GM12878 (cell line): ENCODE data around the gene HSD17B14. TPM values are rescaled to one million over a fixed set of nuclear protein-coding genes. Genes with fewer than 3 reads are reported as not detected.

Source experiments
- ATAC-seq: fragments of 200-7000 bp; cut with Tn5 transposase; 3 replicates; pipeline ENCODE4 v1.9.1; 2020; ENCODE audit warnings: mild to moderate bottlenecking, moderate library complexity
- BruUV-seq: library from RNA; stranded (reverse); fragments of 400-500 nt; replicated peaks from 2 replicates; lab custom pipeline; 2021; lab: Mats Ljungman, UMichigan
- CTCF ChIA-PET: fragments of 300-600 bp; sonication (Branson Sonifier 250); formaldehyde crosslinking; extraction: SDS; loops from one replicate; lab custom pipeline; 2021; ENCODE audit warnings: inconsistent platforms; lab: Yijun Ruan, JAX
- POLR2A ChIA-PET: fragments of 350-600 bp; formaldehyde crosslinking; extraction: SDS; loops from one replicate; lab custom pipeline; 2021; ENCODE audit warnings: inconsistent platforms; lab: Charles Lee
- RAD21 ChIA-PET: fragments of 300-600 bp; sonication (Branson Sonifier 250); formaldehyde crosslinking; loops from one replicate; lab custom pipeline; 2023; ENCODE audit warnings: antibody characterized with exemption; ENCODE audit not compliant: unreplicated experiment; lab: Charles Lee
- SMC1A ChIA-PET: fragments of 300-600 bp; sonication (Branson Sonifier 250); formaldehyde crosslinking; loops from one replicate; lab custom pipeline; 2023; ENCODE audit not compliant: unreplicated experiment, uncharacterized antibody; lab: Charles Lee
- DNase-seq: peaks from one replicate; pipeline ENCODE4 v3.0.0-alpha.2; 2011; ENCODE audit warnings: low read depth, low spot score
- FAIRE-seq: peaks from 3 replicates; lab custom pipeline; 2011; peaks lifted over from hg19 to GRCh38; lab: Jason Lieb, UNC
- H2AFZ ChIP-seq: 2 replicates; pipeline ENCODE4 v1.6.0; 2011; ENCODE audit warnings: low read depth, low read length, control low read depth; ENCODE audit not compliant: control insufficient read depth
- H3K27ac ChIP-seq: 2 replicates; pipeline ENCODE4 v1.5.1; 2011; ENCODE audit warnings: control low read depth; ENCODE audit not compliant: control insufficient read depth, insufficient read depth
- H3K27me3 ChIP-seq, 2 experiments: replicated peaks in 1 of 2; 2 replicates each; pipeline versions ENCODE4 v1.6.0 to v1.6.1; 2011; ENCODE audit warnings: low read length in 1 of 2; ENCODE audit not compliant: control insufficient read depth in 2 of 2, insufficient read depth in 2 of 2
- H3K36me3 ChIP-seq, 2 experiments: 2 replicates each; pipeline ENCODE4 v1.5.1; 2011; ENCODE audit warnings: low read length in 1 of 2; ENCODE audit not compliant: control insufficient read depth in 2 of 2, insufficient read depth in 2 of 2
- H3K4me1 ChIP-seq: 2 replicates; pipeline ENCODE4 v1.6.1; 2011; ENCODE audit warnings: mild to moderate bottlenecking, low read length, moderate library complexity, mixed read lengths; ENCODE audit not compliant: control insufficient read depth, insufficient read depth
- H3K4me2 ChIP-seq: 2 replicates; pipeline ENCODE4 v1.6.0; 2011; ENCODE audit warnings: control low read depth; ENCODE audit not compliant: control insufficient read depth, insufficient read depth
- H3K4me3 ChIP-seq: fragments of 200-600 bp; sonication (generic); 2 replicates; pipeline ENCODE4 v1.5.1; 2016
- H3K79me2 ChIP-seq: 2 replicates; pipeline ENCODE4 v1.6.0; 2011; ENCODE audit warnings: low read length; ENCODE audit not compliant: control insufficient read depth, insufficient read depth
- H3K9ac ChIP-seq: 2 replicates; pipeline ENCODE4 v1.8.0; 2011; ENCODE audit warnings: low read length, control low read depth, mixed read lengths; ENCODE audit not compliant: control insufficient read depth, insufficient read depth
- H3K9me3 ChIP-seq: replicated peaks from 3 replicates; pipeline ENCODE4 v1.5.1; 2011; ENCODE audit warnings: mild to moderate bottlenecking, low read length; ENCODE audit not compliant: control insufficient read depth, insufficient read depth
- H4K20me1 ChIP-seq: 2 replicates; pipeline ENCODE4 v1.6.0; 2011; ENCODE audit not compliant: control insufficient read depth, insufficient read depth
- BCLAF1 ChIP-seq: fragments of 450-650 bp; IDR thresholded peaks from 2 replicates; pipeline ENCODE4 v1.6.1; 2017; ENCODE audit warnings: antibody characterized with exemption, mild to moderate bottlenecking, moderate library complexity
- MXI1 ChIP-seq: fragments of 150-350 bp; IDR thresholded peaks from 2 replicates; pipeline ENCODE4 v1.6.1; 2011; ENCODE audit warnings: low read depth, mild to moderate bottlenecking, inconsistent platforms, low read length, improper control_type of control experiment
- NFXL1 ChIP-seq: fragments of 450-650 bp; IDR thresholded peaks from 2 replicates; pipeline ENCODE4 v1.6.1; 2017; ENCODE audit warnings: antibody characterized with exemption, mild to moderate bottlenecking, borderline replicate concordance
- TCF3 ChIP-seq: IDR thresholded peaks from 2 replicates; pipeline ENCODE4 v1.6.1; 2012; ENCODE audit warnings: low read depth, mild to moderate bottlenecking, low read length, borderline replicate concordance; ENCODE audit not compliant: insufficient read depth
- WGBS: methylation state at CpG from one replicate; pipeline ENCODE4 v1.1.6; 2016; ENCODE audit warnings: low lambda C conversion rate; ENCODE audit not compliant: insufficient replicate concordance, insufficient coverage; ENCODE audit errors: missing lambda C conversion rate; 5-methylcytosine and 5-hydroxymethylcytosine counted together
- in situ Hi-C: fragments of 300-500 bp; cut with MboI; formaldehyde crosslinking; loops from 9 replicates; pipeline ENCODE4 v1.14.3; 2018; ENCODE audit warnings: mixed read lengths
- intact Hi-C: fragments of 100-400 bp; cut with micrococcal nuclease; formaldehyde crosslinking; loops from one replicate; pipeline ENCODE4 v1.14.2; 2022; ENCODE audit not compliant: unreplicated experiment
- polyA plus RNA-seq, 11 experiments: library from polyadenylated mRNA; depleted of rRNA in 4 of 11; unstranded in 6 of 11; stranded (reverse) in 5 of 11; fragments of >200 nt; fragmentation: Nextera tagmentation in 4 of 11; fragmentation: Illumina TruSeq in 1 of 11; extraction: Ambion mirVana in 4 of 11; extraction: Trizol in 1 of 11; gene quantifications; 1 replicate in 1 of 11; 2 replicates in 10 of 11; pipeline versions ENCODE4 v1.2.1 to v1.2.3, GENCODE V29; 2011 to 2016; ENCODE audit warnings: inconsistent platforms in 2 of 11, missing spikeins in 2 of 11, low read depth in 1 of 11
- total RNA-seq, 4 experiments: library from RNA; depleted of rRNA in 3 of 4; stranded (reverse); fragments of >200 nt in 3 of 4; fragmentation: Illumina TruSeq in 1 of 4; extraction: Trizol in 1 of 4; gene quantifications; 2 replicates each; pipeline versions ENCODE4 v1.2.1 to v1.2.3, GENCODE V29; 2013 to 2021
- TF ChIP-seq, protein P1 (sequence below): fragments of 150-350 bp; IDR thresholded peaks from 2 replicates; pipeline ENCODE4 v1.6.1; 2014; ENCODE audit warnings: mild to moderate bottlenecking, low read depth, low read length

HSD17B14 gene
- total and polyA plus RNA-seq, 10 of the 15 experiments (the other 5 are each of a cell fraction or from before 2014, with no cell fraction given) = 0.21 to 4.1 (median 0.61) TPM

DNA sequence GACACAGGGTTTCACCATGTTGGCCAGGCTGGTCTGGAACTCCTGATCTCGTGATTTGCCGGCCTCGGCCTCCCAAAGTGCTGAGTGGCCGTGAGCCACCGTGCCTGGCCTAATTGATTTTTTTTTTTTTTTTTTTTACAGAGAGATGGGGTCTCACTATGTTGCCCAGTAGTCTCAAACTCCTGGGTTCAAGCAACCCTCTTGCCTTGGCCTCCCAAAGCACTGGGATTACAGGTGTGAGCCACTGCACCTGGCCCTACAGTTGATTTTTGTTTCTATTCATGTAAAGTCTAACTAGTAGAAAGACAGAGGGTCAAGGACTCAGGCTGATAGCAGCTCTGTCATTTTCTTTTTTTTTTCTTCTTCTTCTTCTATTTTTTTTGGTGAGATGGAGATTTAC is 59.2 kb downstream of the HSD17B14 start:
- no peak for TF ChIP-seq TCF3
- no peak for TF ChIP-seq MXI1
- no peak for TF ChIP-seq NFXL1
- TF ChIP-seq, protein P1, sequence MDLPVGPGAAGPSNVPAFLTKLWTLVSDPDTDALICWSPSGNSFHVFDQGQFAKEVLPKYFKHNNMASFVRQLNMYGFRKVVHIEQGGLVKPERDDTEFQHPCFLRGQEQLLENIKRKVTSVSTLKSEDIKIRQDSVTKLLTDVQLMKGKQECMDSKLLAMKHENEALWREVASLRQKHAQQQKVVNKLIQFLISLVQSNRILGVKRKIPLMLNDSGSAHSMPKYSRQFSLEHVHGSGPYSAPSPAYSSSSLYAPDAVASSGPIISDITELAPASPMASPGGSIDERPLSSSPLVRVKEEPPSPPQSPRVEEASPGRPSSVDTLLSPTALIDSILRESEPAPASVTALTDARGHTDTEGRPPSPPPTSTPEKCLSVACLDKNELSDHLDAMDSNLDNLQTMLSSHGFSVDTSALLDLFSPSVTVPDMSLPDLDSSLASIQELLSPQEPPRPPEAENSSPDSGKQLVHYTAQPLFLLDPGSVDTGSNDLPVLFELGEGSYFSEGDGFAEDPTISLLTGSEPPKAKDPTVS = no peak
- DNase-seq (no peak), FAIRE-seq (no peak), ATAC-seq (no peak)
- Histone ChIP-seq H3K9ac (no peak overlapping the region), H4K20me1 (no peaks in the 10 kb centered on the region), H3K27ac (no peak overlapping the region), H3K4me2 (no peak overlapping the region), H3K36me3 (no peaks in the 10 kb centered on the region), H3K79me2 (no peaks in the 10 kb centered on the region), H3K9me3 (no peaks in the 10 kb centered on the region), H3K4me1 (peaks cover 3% of the 10 kb centered on the region; the same call in 1 of the 2 replicates), H3K4me3 (no peak overlapping the region), H2AFZ (no peak overlapping the region), H3K27me3 (no peaks in the 10 kb centered on the region; a peak in 1 of 4 replicates)
- intact Hi-C loops (no loop called here), in situ Hi-C loops (no loop called here)
- BruUV-seq = no TSS peak
- POLR2A ChIA-PET = interaction anchor here (0.6 kb wide), 1 partner anchor 354 kb away, joined by 7 read pairs; no protein-coding TSS in a partner anchor
- RAD21 ChIA-PET = no interaction called here
- CTCF ChIA-PET = interaction anchor here (1.0 kb wide), 1 partner anchor 10 kb away, joined by 3 read pairs; no protein-coding TSS in a partner anchor
- WGBS = 82% methylated on average over 5 of the region's 5 CpGs
- SMC1A ChIA-PET = no interaction called here

DNA sequence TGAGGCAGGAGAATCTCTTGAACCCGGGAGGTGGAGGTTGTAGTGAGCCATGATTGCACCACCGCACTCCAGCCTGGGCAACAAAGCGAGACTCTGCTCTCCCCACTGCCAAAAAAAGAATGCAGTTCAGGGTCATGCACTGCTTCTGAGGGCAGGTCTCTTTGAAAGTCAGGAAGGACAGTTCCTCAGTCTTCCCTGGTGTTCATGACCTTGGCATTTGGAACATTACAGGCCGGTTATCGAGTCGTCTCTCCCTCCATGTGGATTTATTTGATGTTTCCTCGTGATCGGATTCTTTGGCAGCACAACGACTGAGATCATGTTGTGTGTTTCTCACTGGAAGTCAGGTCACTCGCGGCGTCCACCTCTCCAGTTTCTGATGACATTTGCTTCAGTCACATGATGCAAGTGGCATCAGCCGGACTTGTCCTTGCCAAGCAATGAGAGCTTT is 63.8 kb downstream of the HSD17B14 start:
- H3K4me3 ChIP-seq = no peak overlapping the region
- in situ Hi-C loops = no loop called here
- no peaks in the 10 kb centered on the region for H3K79me2 ChIP-seq
- intact Hi-C loops = no loop called here
- no peak overlapping the region for H3K4me2 ChIP-seq
- POLR2A ChIA-PET = interaction anchor here (0.7 kb wide), 1 partner anchor 52 kb away, joined by 6 read pairs; no protein-coding TSS in a partner anchor
- H2AFZ ChIP-seq = no peak overlapping the region
- 61% methylated on average over 13 of the region's 13 CpGs for WGBS
- H3K9me3 ChIP-seq = no peaks in the 10 kb centered on the region
- DNase-seq (no peak), ATAC-seq (no peak), FAIRE-seq (no peak)
- no peaks in the 10 kb centered on the region for H3K36me3 ChIP-seq
- no peak overlapping the region for H3K9ac ChIP-seq
- H3K4me1 ChIP-seq = no peaks in the 10 kb centered on the region
- no peaks in the 10 kb centered on the region for H4K20me1 ChIP-seq
- H3K27ac ChIP-seq = no peak overlapping the region
- CTCF ChIA-PET = interaction anchor here (1.0 kb wide), 1 partner anchor 13 kb away, joined by 3 read pairs; no protein-coding TSS in a partner anchor
- no TSS peak for BruUV-seq
- no peaks in the 10 kb centered on the region; a peak in 1 of 4 replicates for H3K27me3 ChIP-seq
- TF ChIP-seq BCLAF1 = no peak
- TF ChIP-seq, all 136 proteins: peak for 0
- RAD21 ChIA-PET = no interaction called here
- SMC1A ChIA-PET = no interaction called here
